ENCODE results near the gene CMSS1.

- no peak for TF ChIP-seq CTCF (IDR thresholded peaks at IDR 0.05 in 4 of 5, conservative IDR thresholded peaks at IDR 0.05 in 1 of 5)
- TF ChIP-seq POLR2A (IDR thresholded peaks at IDR 0.05), result no peak
These were observed 184.0 kb downstream of the CMSS1 start for GRCh38 chr3:100001526-100002270.
